Osteoblast (primary cell): Measurements from ENCODE around the gene ANGPTL7. TPM values are rescaled to one million over a fixed set of nuclear protein-coding genes. Genes with fewer than 3 reads are reported as not detected.

Source experiments
- DNase-seq: peaks from one replicate; pipeline ENCODE4 v3.0.0; 2011; ENCODE audit warnings: low spot score, mixed read lengths; ENCODE audit not compliant: insufficient read length; ENCODE audit errors: missing footprints
- H2AFZ ChIP-seq: 2 replicates; pipeline ENCODE4 v1.6.0; 2011; ENCODE audit warnings: mild to moderate bottlenecking, low read length
- H3K27ac ChIP-seq: 2 replicates; pipeline ENCODE4 v1.5.1; 2011; ENCODE audit warnings: mild to moderate bottlenecking, low read depth, low read length, moderate library complexity
- H3K27me3 ChIP-seq: 2 replicates; pipeline ENCODE4 v1.6.0; 2012; ENCODE audit warnings: mild to moderate bottlenecking, control low read depth, inconsistent platforms, low read length, moderate library complexity; ENCODE audit not compliant: insufficient read depth
- H3K36me3 ChIP-seq: 2 replicates; pipeline ENCODE4 v1.5.1; 2011; ENCODE audit warnings: mild to moderate bottlenecking, low read length, control low read depth, moderate library complexity; ENCODE audit not compliant: insufficient read depth
- H3K4me1 ChIP-seq: 2 replicates; pipeline ENCODE4 v1.5.1; 2011; ENCODE audit warnings: mild to moderate bottlenecking, low read length, control low read depth, moderate library complexity; ENCODE audit not compliant: insufficient read depth
- H3K4me2 ChIP-seq: 2 replicates; pipeline ENCODE4 v1.6.0; 2011; ENCODE audit warnings: mild to moderate bottlenecking, low read length; ENCODE audit not compliant: insufficient read depth
- H3K4me3 ChIP-seq: fragments of 200-600 bp; sonication (generic); 3 replicates; pipeline ENCODE4 v1.5.1; 2012; ENCODE audit warnings: mild to moderate bottlenecking, low read length, inconsistent platforms; ENCODE audit not compliant: insufficient read depth
- H3K79me2 ChIP-seq: 2 replicates; pipeline ENCODE4 v1.6.0; 2012; ENCODE audit warnings: mild to moderate bottlenecking, low read length, control low read depth, inconsistent platforms; ENCODE audit not compliant: insufficient read depth
- H3K9me3 ChIP-seq: 2 replicates; pipeline ENCODE4 v1.5.1; 2011; ENCODE audit warnings: low read depth, low read length, control low read depth
- H4K20me1 ChIP-seq: 2 replicates; pipeline ENCODE4 v1.6.0; 2012; ENCODE audit warnings: mild to moderate bottlenecking, low read length, control low read depth; ENCODE audit not compliant: insufficient read depth
- CTCF ChIP-seq: IDR thresholded peaks from 2 replicates; pipeline ENCODE4 v1.5.1; 2011; ENCODE audit warnings: mild to moderate bottlenecking, low read depth, low read length, moderate library complexity; ENCODE audit errors: extremely low read depth
- total RNA-seq: library from RNA; depleted of rRNA; stranded (reverse); fragments of >200 nt; gene quantifications from 2 replicates; pipeline ENCODE4 v1.2.3, GENCODE V29; 2012

ANGPTL7 gene
- total RNA-seq, 1 donor = not detected

- Histone ChIP-seq H2AFZ (no peak overlapping the region), H3K79me2 (no peaks in the 10 kb centered on the region), H3K9me3 (no peaks in the 10 kb centered on the region), H3K27me3 (no peaks in the 10 kb centered on the region), H3K4me1 (peaks cover 5% of the 10 kb centered on the region), H3K36me3 (peaks cover 5% of the 10 kb centered on the region), H3K4me2 (no peak overlapping the region), H3K4me3 (no peak overlapping the region), H4K20me1 (no peaks in the 10 kb centered on the region), H3K27ac (no peak overlapping the region)
- no peak for DNase-seq
- TF ChIP-seq CTCF = no peak
Observed at GRCh38 chr1:11169202-11169601, 20.0 kb upstream of the ANGPTL7 start.

GRCh38 chr1:11170102-11170501 lies 19.1 kb upstream of the ANGPTL7 start:
- Histone ChIP-seq H3K79me2 (no peaks in the 10 kb centered on the region), H3K27ac (no peak overlapping the region), H3K36me3 (peaks cover 5% of the 10 kb centered on the region), H4K20me1 (no peaks in the 10 kb centered on the region), H3K27me3 (no peaks in the 10 kb centered on the region), H3K4me1 (peaks cover 6% of the 10 kb centered on the region), H3K4me3 (no peak overlapping the region), H3K9me3 (no peaks in the 10 kb centered on the region), H3K4me2 (no peak overlapping the region), H2AFZ (no peak overlapping the region)
- DNase-seq = no peak
- TF ChIP-seq CTCF = no peak

GRCh38 chr1:11174261-11174942 lies 14.8 kb upstream of the ANGPTL7 start:
- H3K4me1 ChIP-seq = peaks cover 36% of the 10 kb centered on the region
- no peak for TF ChIP-seq CTCF
- H3K4me2 ChIP-seq = no peak overlapping the region
- H3K9me3 ChIP-seq = no peaks in the 10 kb centered on the region
- peaks cover 3% of the 10 kb centered on the region for H4K20me1 ChIP-seq
- no peaks in the 10 kb centered on the region for H3K79me2 ChIP-seq
- no peak overlapping the region for H3K4me3 ChIP-seq
- no peak overlapping the region for H3K27ac ChIP-seq
- no peaks in the 10 kb centered on the region for H3K36me3 ChIP-seq
- H2AFZ ChIP-seq = no peak overlapping the region
- H3K27me3 ChIP-seq = no peaks in the 10 kb centered on the region
- no peak for DNase-seq

- TF ChIP-seq CTCF = no peak
- H3K9me3 ChIP-seq = no peaks in the 10 kb centered on the region
- no peaks in the 10 kb centered on the region for H3K79me2 ChIP-seq
- H3K27me3 ChIP-seq = no peaks in the 10 kb centered on the region
- H3K4me2 ChIP-seq = no peak overlapping the region
- peaks cover 47% of the 10 kb centered on the region for H3K4me1 ChIP-seq
- no peaks in the 10 kb centered on the region for H3K36me3 ChIP-seq
- no peak overlapping the region for H2AFZ ChIP-seq
- no peak for DNase-seq
- H4K20me1 ChIP-seq = peaks cover 6% of the 10 kb centered on the region
- no peak overlapping the region for H3K4me3 ChIP-seq
- no peak overlapping the region for H3K27ac ChIP-seq
Observed at GRCh38 chr1:11175461-11175860, 13.7 kb upstream of the ANGPTL7 start.
